WERI-Rb-1 (cell line): ENCODE measurements around the gene C4orf54.

Experiments used
- DNase-seq: peaks from one replicate; pipeline ENCODE4 v3.0.0-alpha.2; 2020
- H3K27ac ChIP-seq: fragments of 250-450 bp; sonication (Bioruptor Pico); 2 replicates; pipeline ENCODE4 v1.5.1; 2020; ENCODE audit warnings: mild to moderate bottlenecking, moderate library complexity
- H3K27me3 ChIP-seq: fragments of 250-450 bp; sonication (Bioruptor Pico); 2 replicates; pipeline ENCODE4 v1.5.1; 2021; ENCODE audit warnings: mild to moderate bottlenecking, low read depth, moderate library complexity; ENCODE audit not compliant: insufficient read depth, severe bottlenecking
- H3K36me3 ChIP-seq: fragments of 250-450 bp; sonication (Bioruptor Pico); 2 replicates; pipeline ENCODE4 v1.5.1; 2020; ENCODE audit warnings: mild to moderate bottlenecking, moderate library complexity
- H3K4me3 ChIP-seq: 2 replicates; pipeline ENCODE4 v1.5.1; 2011; ENCODE audit warnings: low read depth, mild to moderate bottlenecking, control low read depth, low read length
- H3K9me3 ChIP-seq: fragments of 250-450 bp; sonication (Bioruptor Pico); 2 replicates; pipeline ENCODE4 v1.5.1; 2021; ENCODE audit warnings: mild to moderate bottlenecking, moderate library complexity; ENCODE audit not compliant: severe bottlenecking
- CTCF ChIP-seq: IDR thresholded peaks from 2 replicates; pipeline ENCODE4 v1.5.1; 2011; ENCODE audit warnings: low read depth, mild to moderate bottlenecking, control low read depth, inconsistent platforms, low read length

The C4orf54 gene

GRCh38 chr4:99647071-99647470 lies 10.6 kb downstream of the C4orf54 start:
- H3K27me3 ChIP-seq = no peaks in the 10 kb centered on the region
- H3K9me3 ChIP-seq = peaks cover 2% of the 10 kb centered on the region
- no peak overlapping the region for H3K4me3 ChIP-seq
- peak overlapping the region; percentile 85 for H3K27ac ChIP-seq
- DNase-seq = peak; percentile 88
- TF ChIP-seq CTCF = no peak
- H3K36me3 ChIP-seq = no peaks in the 10 kb centered on the region

GRCh38 chr4:99645638-99646037 lies 12.0 kb downstream of the C4orf54 start:
- H3K27ac ChIP-seq = peak overlapping the region; percentile 85
- no peaks in the 10 kb centered on the region for H3K9me3 ChIP-seq
- H3K36me3 ChIP-seq = no peaks in the 10 kb centered on the region
- DNase-seq = peak; percentile 66
- TF ChIP-seq CTCF = no peak
- H3K4me3 ChIP-seq = no peak overlapping the region
- no peaks in the 10 kb centered on the region for H3K27me3 ChIP-seq

DNA sequence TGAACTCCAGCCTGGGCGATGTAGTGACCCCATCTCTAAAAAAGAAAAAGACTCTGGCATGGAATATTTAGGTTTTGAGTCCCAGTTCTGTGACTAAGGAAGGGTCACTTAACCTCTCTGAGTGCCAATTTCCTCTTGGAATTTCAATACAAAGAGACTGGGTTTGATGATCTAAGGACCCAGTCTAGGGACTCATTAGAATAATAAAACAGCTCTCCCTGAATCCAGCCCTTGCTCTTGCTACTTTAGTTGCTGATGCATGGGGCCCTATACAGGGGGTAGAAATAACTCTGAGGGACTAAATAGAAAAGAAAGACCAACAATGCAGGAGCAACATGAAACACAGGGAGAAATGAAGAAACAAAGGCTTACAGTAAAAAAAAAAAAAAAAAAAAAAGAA lies 12.6 kb downstream of the C4orf54 start:
- H3K36me3 ChIP-seq = no peaks in the 10 kb centered on the region
- no peak for DNase-seq
- no peak for TF ChIP-seq CTCF
- no peaks in the 10 kb centered on the region for H3K27me3 ChIP-seq
- H3K4me3 ChIP-seq = no peak overlapping the region
- peak overlapping the region; percentile 46 for H3K27ac ChIP-seq
- H3K9me3 ChIP-seq = no peaks in the 10 kb centered on the region

- Histone ChIP-seq H3K36me3 (no peaks in the 10 kb centered on the region), H3K9me3 (no peaks in the 10 kb centered on the region), H3K27me3 (no peaks in the 10 kb centered on the region), H3K27ac (no peak overlapping the region), H3K4me3 (no peak overlapping the region)
- no peak for TF ChIP-seq CTCF
- no peak for DNase-seq
Measured at GRCh38 chr4:99644453-99644852, 13.2 kb downstream of the C4orf54 start.

- H3K27me3 ChIP-seq = no peaks in the 10 kb centered on the region
- H3K4me3 ChIP-seq = no peak overlapping the region
- no peak overlapping the region for H3K27ac ChIP-seq
- no peaks in the 10 kb centered on the region for H3K36me3 ChIP-seq
- DNase-seq = no peak
- no peaks in the 10 kb centered on the region for H3K9me3 ChIP-seq
- no peak for TF ChIP-seq CTCF
Measured at GRCh38 chr4:99642725-99643489, 14.7 kb downstream of the C4orf54 start.

DNA sequence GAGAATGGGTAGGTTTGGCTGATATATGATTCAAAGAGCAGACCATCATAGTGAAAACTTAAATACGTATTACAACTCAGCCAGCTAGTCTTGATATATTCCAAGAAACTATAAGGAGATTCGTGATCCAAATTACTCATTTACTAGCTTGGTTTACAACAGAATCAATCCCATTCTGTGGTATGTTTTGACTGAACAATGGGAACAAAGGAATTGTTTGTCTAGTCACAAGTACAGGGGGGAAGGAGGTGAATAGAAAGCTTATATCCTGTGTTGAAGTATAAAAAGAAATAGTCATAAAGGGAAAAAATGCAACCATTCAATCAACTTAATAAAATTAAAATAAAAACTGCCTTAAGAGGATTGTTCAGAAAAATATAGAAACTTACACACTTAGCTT lies 17.0 kb downstream of the C4orf54 start:
- TF ChIP-seq CTCF = no peak
- H3K9me3 ChIP-seq = no peaks in the 10 kb centered on the region
- no peak overlapping the region for H3K4me3 ChIP-seq
- H3K36me3 ChIP-seq = no peaks in the 10 kb centered on the region
- no peak overlapping the region for H3K27ac ChIP-seq
- H3K27me3 ChIP-seq = no peaks in the 10 kb centered on the region
- no peak for DNase-seq
